Right lobe of liver (tissue), 6 donors: ENCODE results near the gene APLN. TPM values are rescaled to one million over a fixed set of nuclear protein-coding genes. Genes with fewer than 3 reads are reported as not detected.

Experiments used
- ATAC-seq, 4 donors: fragments of 200-7000 bp; cut with Tn5 transposase; one replicate each; pipeline ENCODE4 v1.9.1; 2020; ENCODE audit warnings: mild to moderate bottlenecking in 4 of 4, moderate library complexity in 4 of 4
- DNase-seq, 3 donors: peaks; one replicate each; pipeline ENCODE4 v3.0.0-alpha.2; 2020
- H3K27ac ChIP-seq, 3 donors: fragments of 200-600 bp; one replicate each; pipeline ENCODE4 v1.8.0; 2022
- H3K27me3 ChIP-seq, 2 donors: fragments of 200-600 bp; one replicate each; pipeline ENCODE4 v1.8.0; 2022
- H3K36me3 ChIP-seq, 4 donors: fragments of 200-600 bp; sonication (generic) in 1 of 4; one replicate each; pipeline versions ENCODE4 v1.5.1 to v1.8.0; 2017 to 2022; ENCODE audit warnings: control low read depth in 1 of 4
- H3K4me1 ChIP-seq, 4 donors: fragments of 200-600 bp; sonication (generic) in 1 of 4; one replicate each; pipeline versions ENCODE4 v1.5.1 to v1.8.0; 2017 to 2022; ENCODE audit warnings: control low read depth in 1 of 4
- H3K4me3 ChIP-seq, 3 donors: fragments of 200-600 bp; one replicate each; pipeline ENCODE4 v1.8.0; 2022
- H3K9me3 ChIP-seq, 4 donors: fragments of 200-600 bp; sonication (generic) in 1 of 4; one replicate each; pipeline versions ENCODE4 v1.5.1 to v1.8.0; 2017 to 2022; ENCODE audit warnings: control low read depth in 1 of 4
- CTCF ChIP-seq, 4 donors: fragments of 200-600 bp in 3 of 4; fragments of 450-650 bp in 1 of 4; IDR thresholded peaks; one replicate each; pipeline versions ENCODE4 v1.5.1 to v1.8.0; 2016 to 2022; ENCODE audit warnings: antibody characterized with exemption in 4 of 4, mild to moderate bottlenecking in 2 of 4
- POLR2A ChIP-seq: fragments of 450-650 bp; IDR thresholded peaks from one replicate; pipeline ENCODE4 v1.6.1; 2017; ENCODE audit warnings: antibody characterized with exemption, mild to moderate bottlenecking
- WGBS: methylation state at CpG from one replicate; pipeline ENCODE4 v1.1.6; 2018; ENCODE audit warnings: low coverage, low lambda C conversion rate; ENCODE audit not compliant: insufficient coverage; ENCODE audit errors: missing lambda C conversion rate; 5-methylcytosine and 5-hydroxymethylcytosine counted together
- intact Hi-C, 2 donors: fragments of 100-400 bp; cut with DNase I; formaldehyde crosslinking; loops; one replicate each; pipeline versions ENCODE4 v1.11.2 to v1.14.1; 2022
- long read RNA-seq: library from polyadenylated mRNA; unstranded; transcript quantifications from one replicate; pipeline ENCODE4 v2.0.0, GENCODE V29; 2019
- total RNA-seq, 6 experiments: library from RNA; depleted of rRNA in 2 of 6; stranded (reverse); fragments of >200 nt in 2 of 6; fragmentation: NEBNext Ultra II Directional in 3 of 6; extraction: Animal tissue kit (Norgen Biotek cat#: 25700) in 3 of 6; gene quantifications; one replicate each; pipeline versions ENCODE4 v1.1.0 to v1.2.4, GENCODE V29; 2016 to 2023
- donor health status: DM: no; HTN: yes; CAD: no.
- donor health status: DM: no; HTN: no; CAD: no.
- donor health status: DM: no; HTN: no; CAD: no.
- donor health status: DM: no; HTN: yes; CAD: no.
- donor health status: DM: no; HTN: yes; CAD: no.

APLN gene
- 1 to 10 TPM in 3 of 6 experiments, under 1 TPM in 3; 0.17 to 5.3 (median 0.96) TPM for total RNA-seq
- long read RNA-seq: 0 reads

GRCh38 chrX:129654652-129655546 lies at the start of gene APLN:
APLN (minus strand) TSS chrX:129654956; CDS start chrX:129654630, 326 bp downstream.
- intact Hi-C loops: no loop called here
- peaks cover 0 to 9% (median 2%) of the 10 kb centered on the region in 4 donors for H3K4me1 ChIP-seq
- H3K9me3 ChIP-seq: no peaks in the 10 kb centered on the region
- TF ChIP-seq CTCF (IDR thresholded peaks at IDR 0.05): no peak
- TF ChIP-seq POLR2A: no peak
- H3K4me3 ChIP-seq: peak within 1 kb of the TSS; percentile 30 to 45 (median 34)
- H3K27ac ChIP-seq: no peak within 1 kb of the TSS
- DNase-seq (peak in 2 of 3 donors; percentile 48 to 53), ATAC-seq (peak; percentile 31 to 60 (median 55))
- no peaks in the 10 kb centered on the region for H3K36me3 ChIP-seq
- 13% methylated on average over 3 of the region's 67 CpGs for WGBS
- no peaks in the 10 kb centered on the region for H3K27me3 ChIP-seq

GRCh38 chrX:129704491-129704890 lies 49.7 kb upstream of the APLN start:
- Histone ChIP-seq H3K27ac (no peak overlapping the region), H3K4me3 (no peak overlapping the region), H3K36me3 (no peaks in the 10 kb centered on the region), H3K4me1 (no peaks in the 10 kb centered on the region), H3K9me3 (no peaks in the 10 kb centered on the region), H3K27me3 (no peaks in the 10 kb centered on the region)
- no CpG with 5 or more reads among the region's 2 CpGs for WGBS
- intact Hi-C loops: no loop called here
- DNase-seq (no peak), ATAC-seq (no peak)
- TF ChIP-seq POLR2A (no peak), CTCF (IDR thresholded peaks at IDR 0.05) (no peak)

- intact Hi-C loops: no loop called here
- Histone ChIP-seq H3K27ac (no peak overlapping the region), H3K4me3 (no peak overlapping the region), H3K36me3 (no peaks in the 10 kb centered on the region), H3K4me1 (no peaks in the 10 kb centered on the region), H3K27me3 (no peaks in the 10 kb centered on the region), H3K9me3 (no peaks in the 10 kb centered on the region)
- DNase-seq (no peak), ATAC-seq (no peak)
- no CpG with 5 or more reads among the region's 8 CpGs for WGBS
- TF ChIP-seq POLR2A: no peak
- no peak for TF ChIP-seq CTCF (IDR thresholded peaks at IDR 0.05)
Observed at GRCh38 chrX:129701624-129702069, 46.9 kb upstream of the APLN start.

- intact Hi-C loops: no loop called here
- no peak overlapping the region for H3K4me3 ChIP-seq
- H3K9me3 ChIP-seq: no peaks in the 10 kb centered on the region
- H3K27ac ChIP-seq: no peak overlapping the region
- ATAC-seq: no peak
- no peaks in the 10 kb centered on the region for H3K36me3 ChIP-seq
- 64% methylated on average over 3 of the region's 4 CpGs for WGBS
- no peak for DNase-seq
- H3K4me1 ChIP-seq: no peaks in the 10 kb centered on the region
- TF ChIP-seq CTCF (IDR thresholded peaks at IDR 0.05) (no peak), POLR2A (no peak)
- no peaks in the 10 kb centered on the region for H3K27me3 ChIP-seq
Observed at GRCh38 chrX:129700536-129700935, 45.8 kb upstream of the APLN start.
